ENCODE results near the gene PALD1.

PALD1 gene

GRCh38 chr10:70478191-70479164 is at the start of gene PALD1:
TSS of gene PALD1 (plus strand) at chr10:70478767. CDS start at chr10:70525952, 47,185 bp downstream.
- DNase-seq, result peak; percentile 39

- DNase-seq, result peak; percentile 45
Measured at GRCh38 chr10:70430493-70431445, 47.8 kb upstream of the PALD1 start.

- peak; percentile 77 for DNase-seq
Measured at GRCh38 chr10:70432101-70432500, 46.5 kb upstream of the PALD1 start.

GRCh38 chr10:70432561-70433263 is 45.9 kb upstream of the PALD1 start:
- no peak for DNase-seq

- no peak for DNase-seq
Measured at GRCh38 chr10:70433581-70434280, 44.8 kb upstream of the PALD1 start.

- DNase-seq, result no peak
Measured at GRCh38 chr10:70435241-70436085, 43.1 kb upstream of the PALD1 start.

GRCh38 chr10:70437721-70438120 is 40.8 kb upstream of the PALD1 start:
- DNase-seq, result no peak

- no peak for DNase-seq
Measured at GRCh38 chr10:70440296-70441160, 38.0 kb upstream of the PALD1 start.

GRCh38 chr10:70441161-70441894 is 37.2 kb upstream of the PALD1 start, which contains the start of gene NODAL:
TSS of gene NODAL (minus strand) at chr10:70441681. CDS start at chr10:70441667, 14 bp downstream.
- DNase-seq, result no peak

- no peak for DNase-seq
Measured at GRCh38 chr10:70441895-70442309, 36.7 kb upstream of the PALD1 start.

- DNase-seq, result no peak
Measured at GRCh38 chr10:70442332-70442988, 36.1 kb upstream of the PALD1 start.

GRCh38 chr10:70444744-70445143 is 33.8 kb upstream of the PALD1 start:
- DNase-seq, result no peak

- DNase-seq, result no peak
Measured at GRCh38 chr10:70445718-70446657, 32.6 kb upstream of the PALD1 start.

- no peak for DNase-seq
Measured at GRCh38 chr10:70448236-70448635, 30.3 kb upstream of the PALD1 start.

- DNase-seq, result no peak
Measured at GRCh38 chr10:70455213-70455630, 23.3 kb upstream of the PALD1 start.

GRCh38 chr10:70456164-70456563 is 22.4 kb upstream of the PALD1 start:
- no peak for DNase-seq

- no peak for DNase-seq
Measured at GRCh38 chr10:70457759-70458305, 20.7 kb upstream of the PALD1 start.

Measured in midbrain (tissue), 1 donor.